ENCODE measurements around the gene ACSF3.

The ACSF3 gene

GRCh38 chr16:89194340-89195311 is 101.0 kb downstream of the ACSF3 start:
- no peaks in the 10 kb centered on the region for H3K36me3 ChIP-seq (ENCODE audit: control insufficient read depth, insufficient read depth, low read length)
- peaks cover 3% of the 10 kb centered on the region for H3K4me1 ChIP-seq (ENCODE audit: control insufficient read depth, insufficient read depth, low read length)
- H3K9ac ChIP-seq (ENCODE audit: low read length): no peak overlapping the region
- peaks cover 36% of the 10 kb centered on the region for H3K27me3 ChIP-seq (ENCODE audit: control insufficient read depth, insufficient read depth, low read length)
- no peaks in the 10 kb centered on the region for H3K9me3 ChIP-seq (ENCODE audit: control insufficient read depth, low read length)
- H3K4me3 ChIP-seq (ENCODE audit: low read length): no peak overlapping the region

- peaks cover 46% of the 10 kb centered on the region for H3K27me3 ChIP-seq (ENCODE audit: control insufficient read depth, insufficient read depth, low read length)
- peaks cover 9% of the 10 kb centered on the region for H3K4me1 ChIP-seq (ENCODE audit: control insufficient read depth, insufficient read depth, low read length)
- H3K9ac ChIP-seq (ENCODE audit: low read length): no peak overlapping the region
- H3K9me3 ChIP-seq (ENCODE audit: control insufficient read depth, low read length): no peaks in the 10 kb centered on the region
- H3K36me3 ChIP-seq (ENCODE audit: control insufficient read depth, insufficient read depth, low read length): no peaks in the 10 kb centered on the region
- H3K4me3 ChIP-seq (ENCODE audit: low read length): no peak overlapping the region
Measured at GRCh38 chr16:89195521-89196171, 102.0 kb downstream of the ACSF3 start.

- H3K27me3 ChIP-seq (ENCODE audit: control insufficient read depth, insufficient read depth, low read length): peaks cover 43% of the 10 kb centered on the region
Measured at GRCh38 chr16:89197033-89197632, 103.5 kb downstream of the ACSF3 start.

GRCh38 chr16:89197633-89198416 is 104.2 kb downstream of the ACSF3 start:
- no peaks in the 10 kb centered on the region for H3K36me3 ChIP-seq (ENCODE audit: control insufficient read depth, insufficient read depth, low read length)
- H3K9me3 ChIP-seq (ENCODE audit: control insufficient read depth, low read length): no peaks in the 10 kb centered on the region
- peaks cover 48% of the 10 kb centered on the region for H3K27me3 ChIP-seq (ENCODE audit: control insufficient read depth, insufficient read depth, low read length)
- H3K4me3 ChIP-seq (ENCODE audit: low read length): no peak overlapping the region
- H3K9ac ChIP-seq (ENCODE audit: low read length): no peak overlapping the region
- peaks cover 10% of the 10 kb centered on the region for H3K4me1 ChIP-seq (ENCODE audit: control insufficient read depth, insufficient read depth, low read length)

More at GRCh38 chr16:89197033-89197632, 103.5 kb downstream of the ACSF3 start:
- no peaks in the 10 kb centered on the region for H3K36me3 ChIP-seq (ENCODE audit: control insufficient read depth, insufficient read depth, low read length)
- peaks cover 11% of the 10 kb centered on the region for H3K4me1 ChIP-seq (ENCODE audit: control insufficient read depth, insufficient read depth, low read length)
- H3K4me3 ChIP-seq (ENCODE audit: low read length): no peak overlapping the region
- H3K9me3 ChIP-seq (ENCODE audit: control insufficient read depth, low read length): no peaks in the 10 kb centered on the region
- no peak overlapping the region for H3K9ac ChIP-seq (ENCODE audit: low read length)

- no peaks in the 10 kb centered on the region for H3K9me3 ChIP-seq (ENCODE audit: control insufficient read depth, low read length)
- peaks cover 10% of the 10 kb centered on the region for H3K4me1 ChIP-seq (ENCODE audit: control insufficient read depth, insufficient read depth, low read length)
- no peak overlapping the region for H3K9ac ChIP-seq (ENCODE audit: low read length)
- H3K4me3 ChIP-seq (ENCODE audit: low read length): no peak overlapping the region
- H3K36me3 ChIP-seq (ENCODE audit: control insufficient read depth, insufficient read depth, low read length): no peaks in the 10 kb centered on the region
- H3K27me3 ChIP-seq (ENCODE audit: control insufficient read depth, insufficient read depth, low read length): peaks cover 46% of the 10 kb centered on the region
Measured at GRCh38 chr16:89198417-89199240, 105.0 kb downstream of the ACSF3 start.

GRCh38 chr16:89199241-89200123 is 105.8 kb downstream of the ACSF3 start:
- Histone ChIP-seq H3K4me1 (ENCODE audit: control insufficient read depth, insufficient read depth, low read length) (peaks cover 10% of the 10 kb centered on the region), H3K4me3 (ENCODE audit: low read length) (no peak overlapping the region), H3K9me3 (ENCODE audit: control insufficient read depth, low read length) (no peaks in the 10 kb centered on the region), H3K36me3 (ENCODE audit: control insufficient read depth, insufficient read depth, low read length) (no peaks in the 10 kb centered on the region), H3K9ac (ENCODE audit: low read length) (no peak overlapping the region), H3K27me3 (ENCODE audit: control insufficient read depth, insufficient read depth, low read length) (peaks cover 45% of the 10 kb centered on the region)

GRCh38 chr16:89200124-89200849 is 106.6 kb downstream of the ACSF3 start, which contains the start of gene SLC22A31:
SLC22A31 (minus strand) TSS chr16:89200537; CDS start chr16:89200501, 36 bp downstream.
- Histone ChIP-seq H3K27me3 (ENCODE audit: control insufficient read depth, insufficient read depth, low read length) (peaks cover 45% of the 10 kb centered on the region), H3K9me3 (ENCODE audit: control insufficient read depth, low read length) (no peaks in the 10 kb centered on the region), H3K4me3 (ENCODE audit: low read length) (no peak within 1 kb of the TSS), H3K36me3 (ENCODE audit: control insufficient read depth, insufficient read depth, low read length) (no peaks in the 10 kb centered on the region), H3K4me1 (ENCODE audit: control insufficient read depth, insufficient read depth, low read length) (peaks cover 10% of the 10 kb centered on the region), H3K9ac (ENCODE audit: low read length) (no peak within 1 kb of the TSS)

- Histone ChIP-seq H3K36me3 (ENCODE audit: control insufficient read depth, insufficient read depth, low read length) (no peaks in the 10 kb centered on the region), H3K27me3 (ENCODE audit: control insufficient read depth, insufficient read depth, low read length) (peaks cover 45% of the 10 kb centered on the region), H3K4me1 (ENCODE audit: control insufficient read depth, insufficient read depth, low read length) (peaks cover 10% of the 10 kb centered on the region), H3K9ac (ENCODE audit: low read length) (no peak overlapping the region), H3K9me3 (ENCODE audit: control insufficient read depth, low read length) (no peaks in the 10 kb centered on the region), H3K4me3 (ENCODE audit: low read length) (no peak overlapping the region)
Measured at GRCh38 chr16:89200850-89201411, 107.3 kb downstream of the ACSF3 start.

- Histone ChIP-seq H3K4me3 (ENCODE audit: low read length) (no peak overlapping the region), H3K36me3 (ENCODE audit: control insufficient read depth, insufficient read depth, low read length) (no peaks in the 10 kb centered on the region), H3K27me3 (ENCODE audit: control insufficient read depth, insufficient read depth, low read length) (peaks cover 45% of the 10 kb centered on the region)
Measured at GRCh38 chr16:89201439-89202377, 108.1 kb downstream of the ACSF3 start.

More at GRCh38 chr16:89201439-89202377, 108.1 kb downstream of the ACSF3 start:
- no peak overlapping the region for H3K9ac ChIP-seq (ENCODE audit: low read length)
- H3K9me3 ChIP-seq (ENCODE audit: control insufficient read depth, low read length): no peaks in the 10 kb centered on the region
- peaks cover 10% of the 10 kb centered on the region for H3K4me1 ChIP-seq (ENCODE audit: control insufficient read depth, insufficient read depth, low read length)

Data from mucosa of stomach (tissue), 1 donor.